Nephron progenitor cell (in vitro differentiated cells): ENCODE measurements around the gene ADAM12.

Experiments used
- DNase-seq: peaks from one replicate; pipeline ENCODE4 v3.0.0; 2021
- H3K27ac Mint-ChIP-seq: 2 replicates; pipeline ENCODE4 v1.8.0; 2021; ENCODE audit warnings: mild to moderate bottlenecking, moderate library complexity, mixed read lengths
- H3K27me3 Mint-ChIP-seq: 2 replicates; pipeline ENCODE4 v1.8.0; 2021; ENCODE audit warnings: mild to moderate bottlenecking, low read depth, mixed read lengths; ENCODE audit not compliant: poor library complexity
- H3K36me3 Mint-ChIP-seq: 2 replicates; pipeline ENCODE4 v1.8.0; 2021; ENCODE audit warnings: low read depth, mixed read lengths
- H3K4me1 Mint-ChIP-seq: 2 replicates; pipeline ENCODE4 v1.8.0; 2021; ENCODE audit warnings: mixed read lengths
- H3K4me3 Mint-ChIP-seq: 2 replicates; pipeline ENCODE4 v1.8.0; 2021; ENCODE audit warnings: mild to moderate bottlenecking, moderate library complexity, mixed read lengths
- H3K9me3 Mint-ChIP-seq: 2 replicates; pipeline ENCODE4 v1.8.0; 2021; ENCODE audit warnings: mild to moderate bottlenecking, moderate library complexity, mixed read lengths
- TF ChIP-seq, protein P1 (sequence below): fragments of 200-600 bp; sonication (generic); IDR thresholded peaks from 2 replicates; pipeline ENCODE4 v1.5.0; 2021; ENCODE audit warnings: antibody characterized with exemption

ADAM12 gene

DNA sequence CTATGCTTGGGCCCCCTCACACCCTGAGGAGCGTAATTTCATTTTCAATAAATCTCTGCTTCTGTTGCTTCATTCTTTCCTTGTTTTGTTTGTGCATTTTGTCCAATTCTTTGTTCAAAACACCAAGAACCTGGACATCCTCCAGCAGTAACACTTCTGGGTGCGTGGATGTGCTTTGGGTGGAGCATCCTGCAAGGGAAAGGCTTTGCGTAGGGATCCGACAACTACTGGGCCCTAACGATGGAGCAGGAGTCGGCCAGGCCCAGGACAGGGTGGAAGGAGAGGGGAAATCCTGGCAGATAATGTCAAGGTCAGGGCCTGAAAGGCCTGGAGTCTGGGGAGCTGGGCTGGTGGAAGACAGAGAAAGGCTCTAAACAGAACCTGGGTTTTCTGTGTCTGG, 231.8 kb downstream of the ADAM12 start:
- Mint-ChIP-seq H3K4me1 (peaks cover 39% of the 10 kb centered on the region), H3K9me3 (peaks cover 8% of the 10 kb centered on the region), H3K4me3 (no peak overlapping the region), H3K27ac (no peak overlapping the region), H3K36me3 (peaks cover 4% of the 10 kb centered on the region), H3K27me3 (peaks cover 18% of the 10 kb centered on the region)
- no peak for DNase-seq
- TF ChIP-seq, protein P1, sequence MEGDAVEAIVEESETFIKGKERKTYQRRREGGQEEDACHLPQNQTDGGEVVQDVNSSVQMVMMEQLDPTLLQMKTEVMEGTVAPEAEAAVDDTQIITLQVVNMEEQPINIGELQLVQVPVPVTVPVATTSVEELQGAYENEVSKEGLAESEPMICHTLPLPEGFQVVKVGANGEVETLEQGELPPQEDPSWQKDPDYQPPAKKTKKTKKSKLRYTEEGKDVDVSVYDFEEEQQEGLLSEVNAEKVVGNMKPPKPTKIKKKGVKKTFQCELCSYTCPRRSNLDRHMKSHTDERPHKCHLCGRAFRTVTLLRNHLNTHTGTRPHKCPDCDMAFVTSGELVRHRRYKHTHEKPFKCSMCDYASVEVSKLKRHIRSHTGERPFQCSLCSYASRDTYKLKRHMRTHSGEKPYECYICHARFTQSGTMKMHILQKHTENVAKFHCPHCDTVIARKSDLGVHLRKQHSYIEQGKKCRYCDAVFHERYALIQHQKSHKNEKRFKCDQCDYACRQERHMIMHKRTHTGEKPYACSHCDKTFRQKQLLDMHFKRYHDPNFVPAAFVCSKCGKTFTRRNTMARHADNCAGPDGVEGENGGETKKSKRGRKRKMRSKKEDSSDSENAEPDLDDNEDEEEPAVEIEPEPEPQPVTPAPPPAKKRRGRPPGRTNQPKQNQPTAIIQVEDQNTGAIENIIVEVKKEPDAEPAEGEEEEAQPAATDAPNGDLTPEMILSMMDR: no peak

DNA sequence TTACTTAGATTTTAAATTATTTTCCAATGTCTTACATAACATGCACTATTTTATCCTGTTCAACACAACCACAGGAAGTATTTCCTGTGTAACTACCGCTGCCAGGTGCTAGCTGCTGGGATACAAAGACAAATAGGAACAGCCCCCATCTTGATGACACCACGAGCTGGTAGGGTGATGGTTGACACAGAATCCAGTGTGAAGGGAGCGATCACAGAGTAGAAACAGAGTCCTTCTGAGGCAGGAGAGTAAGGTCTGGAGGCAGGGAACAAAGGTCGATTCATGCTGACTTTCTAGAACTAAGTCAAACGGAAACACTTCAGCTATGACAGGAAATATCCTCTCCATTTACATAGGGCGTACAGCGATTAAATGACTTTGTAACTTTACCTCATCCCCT, 232.3 kb downstream of the ADAM12 start:
- H3K27ac Mint-ChIP-seq: peak overlapping the region; percentile 89
- TF ChIP-seq, protein P1: no peak
- H3K9me3 Mint-ChIP-seq: peaks cover 8% of the 10 kb centered on the region
- peaks cover 39% of the 10 kb centered on the region for H3K4me1 Mint-ChIP-seq
- H3K4me3 Mint-ChIP-seq: peak overlapping the region; percentile 13
- peaks cover 4% of the 10 kb centered on the region for H3K36me3 Mint-ChIP-seq
- no peak for DNase-seq
- H3K27me3 Mint-ChIP-seq: peaks cover 18% of the 10 kb centered on the region

DNA sequence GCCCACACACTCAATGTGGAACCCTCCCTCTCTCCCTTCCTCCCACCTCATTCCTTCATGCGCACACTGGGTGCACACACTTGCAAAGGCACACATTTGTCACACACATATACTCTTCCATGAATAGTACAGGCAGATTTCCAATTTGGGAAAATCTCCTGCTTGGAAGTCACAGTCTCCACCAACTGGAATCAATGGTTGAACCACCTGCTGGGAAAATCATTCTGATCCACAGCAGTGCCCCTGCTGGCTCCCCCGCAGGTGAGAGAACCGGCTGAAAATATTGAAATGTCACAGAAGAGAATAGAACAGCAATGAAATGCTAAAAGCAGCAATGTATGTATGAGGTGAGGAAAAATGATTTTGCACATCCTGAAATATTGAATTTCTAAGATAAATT, 232.7 kb downstream of the ADAM12 start:
- H3K27ac Mint-ChIP-seq: no peak overlapping the region
- DNase-seq: no peak
- TF ChIP-seq, protein P1: no peak
- H3K9me3 Mint-ChIP-seq: peaks cover 11% of the 10 kb centered on the region
- H3K4me3 Mint-ChIP-seq: no peak overlapping the region
- peaks cover 18% of the 10 kb centered on the region for H3K27me3 Mint-ChIP-seq
- H3K36me3 Mint-ChIP-seq: peaks cover 6% of the 10 kb centered on the region
- H3K4me1 Mint-ChIP-seq: peaks cover 39% of the 10 kb centered on the region

DNA sequence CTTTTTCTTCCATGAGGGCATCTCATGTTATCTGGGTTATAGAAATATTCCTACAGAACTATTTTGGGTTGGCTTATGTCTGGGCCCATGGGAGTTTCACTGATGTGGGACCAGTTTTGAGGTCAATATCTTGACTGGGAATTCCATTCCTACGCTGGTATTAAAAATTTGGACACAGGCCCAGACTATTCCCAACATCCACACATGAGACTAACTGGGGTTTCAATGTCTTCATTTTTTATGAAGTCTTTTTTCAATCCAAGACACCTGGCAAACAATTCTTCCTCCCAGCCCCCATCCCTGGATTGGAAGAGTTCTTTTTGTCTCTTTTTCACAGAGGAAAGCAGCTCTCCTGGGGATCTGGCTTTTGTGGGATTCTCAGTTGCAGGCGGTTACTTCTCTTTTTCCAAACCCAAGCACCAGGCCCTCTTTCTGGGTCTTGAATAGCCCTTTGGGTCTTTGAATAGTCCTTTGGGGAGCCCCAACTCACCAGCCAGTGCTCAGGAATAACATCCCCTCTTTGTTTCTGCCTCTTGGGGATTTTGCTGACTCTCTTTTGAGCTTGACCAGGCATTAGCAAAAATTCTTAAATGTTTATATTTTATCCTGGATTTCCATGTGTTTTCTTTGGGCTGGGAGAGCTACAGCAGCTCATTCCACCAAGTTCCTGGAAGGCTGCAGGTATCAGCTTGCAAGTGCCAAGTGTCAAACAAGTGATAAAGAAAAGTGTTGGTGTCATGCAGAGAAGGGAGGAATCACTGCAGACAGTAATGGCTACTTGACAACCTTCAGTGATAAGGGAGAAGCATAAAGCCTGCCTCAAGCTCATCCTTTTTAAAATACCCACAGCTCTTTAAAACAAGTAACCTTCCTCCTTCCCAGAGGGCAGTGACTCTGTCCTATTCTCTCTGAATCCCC, 234.3 kb downstream of the ADAM12 start:
- Mint-ChIP-seq H3K4me3 (no peak overlapping the region), H3K9me3 (peaks cover 19% of the 10 kb centered on the region), H3K27me3 (peaks cover 16% of the 10 kb centered on the region), H3K27ac (peak overlapping the region; percentile 83), H3K36me3 (peaks cover 11% of the 10 kb centered on the region), H3K4me1 (peaks cover 39% of the 10 kb centered on the region)
- TF ChIP-seq, protein P1: no peak
- DNase-seq: no peak

DNA sequence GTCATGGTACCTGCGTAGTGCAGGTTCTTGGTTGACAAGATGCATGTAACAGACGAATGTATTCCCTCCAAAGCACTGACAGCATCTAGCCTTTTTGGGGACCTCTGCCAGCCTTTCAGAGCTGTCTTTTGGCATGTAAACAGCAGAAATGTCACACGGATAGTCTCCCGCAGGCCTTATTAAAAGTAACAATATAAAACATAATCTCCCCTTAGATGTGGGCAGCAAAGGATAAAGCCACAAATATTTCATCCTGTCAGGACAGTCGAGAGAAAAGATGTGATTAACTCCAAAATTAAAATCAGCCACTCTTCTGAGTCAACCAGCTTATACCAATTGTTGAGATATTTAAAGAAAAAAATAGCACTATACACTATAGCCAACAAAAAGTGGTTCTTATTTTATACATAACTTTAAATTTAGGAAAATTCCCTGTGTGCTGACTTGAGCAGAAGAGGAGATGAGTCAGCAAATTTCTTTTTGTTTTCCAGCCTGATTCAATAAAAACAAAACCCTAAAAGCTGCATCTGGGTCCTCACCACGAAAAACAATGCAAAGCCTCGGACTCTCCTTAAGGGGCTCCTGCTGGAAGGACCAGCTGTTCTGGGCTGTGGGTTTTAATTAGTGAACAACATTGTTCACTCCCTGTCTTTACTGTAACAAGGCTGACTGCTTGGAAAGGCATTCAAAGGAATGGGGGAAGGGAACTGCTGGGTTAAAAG, 240.2 kb downstream of the ADAM12 start:
- TF ChIP-seq, protein P1: no peak
- H3K9me3 Mint-ChIP-seq: peaks cover 23% of the 10 kb centered on the region
- H3K27ac Mint-ChIP-seq: no peak overlapping the region
- H3K27me3 Mint-ChIP-seq: no peaks in the 10 kb centered on the region
- no peak for DNase-seq
- peaks cover 11% of the 10 kb centered on the region for H3K36me3 Mint-ChIP-seq
- H3K4me1 Mint-ChIP-seq: no peaks in the 10 kb centered on the region
- no peak overlapping the region for H3K4me3 Mint-ChIP-seq
